ENCODE data around the gene UROC1. TPM values are rescaled to one million over a fixed set of nuclear protein-coding genes. Genes with fewer than 3 reads are reported as not detected.

UROC1 gene
- total and polyA plus RNA-seq, 4 donors, result 0.01 to 0.21 (median 0.08) TPM

GRCh38 chr3:126495786-126496185 lies 21.8 kb downstream of the UROC1 start:
- peaks cover 0 to 2% (median 0%) of the 10 kb centered on the region in 3 donors for H3K27me3 ChIP-seq (ENCODE audit: control insufficient read depth in 3 of 3, insufficient read depth in 3 of 3, low read length in 2 of 3)
- 94 to 96% methylated on average over 8 of the region's 8 CpGs for WGBS, 2 donors

GRCh38 chr3:126494970-126495230 lies 22.7 kb downstream of the UROC1 start:
- Histone ChIP-seq H3K36me3 (ENCODE audit: control insufficient read depth in 4 of 4, insufficient read depth in 4 of 4, low read length in 4 of 4) (no peaks in the 10 kb centered on the region), H3K4me1 (ENCODE audit: control insufficient read depth in 5 of 5, insufficient read depth in 5 of 5, low read length in 5 of 5) (no peaks in the 10 kb centered on the region), H3K9me3 (ENCODE audit: control insufficient read depth in 4 of 4, insufficient read depth in 3 of 4, low read length in 3 of 4) (peaks cover 0 to 2% (median 0%) of the 10 kb centered on the region in 4 donors), H3K4me3 (no peak overlapping the region), H3K9ac (ENCODE audit: insufficient read depth in 1 of 2, low read length in 2 of 2) (no peak overlapping the region), H3K27me3 (ENCODE audit: control insufficient read depth in 3 of 3, insufficient read depth in 3 of 3, low read length in 2 of 3) (peaks cover 0 to 2% (median 0%) of the 10 kb centered on the region in 3 donors), H3K27ac (ENCODE audit: low read depth in 1 of 2, low read length in 1 of 2) (no peak overlapping the region)
- DNase-seq (no peak), ATAC-seq (ENCODE audit: insufficient read depth, low FRiP score) (no peak)
- WGBS, 2 donors, result 90% methylated on average over 6 of the region's 6 CpGs
- no peak for TF ChIP-seq CTCF (IDR thresholded peaks at IDR 0.05; ENCODE audit: control extremely low read depth, extremely low read depth)

More at GRCh38 chr3:126495786-126496185, 21.8 kb downstream of the UROC1 start:
- H3K9me3 ChIP-seq (ENCODE audit: control insufficient read depth in 4 of 4, insufficient read depth in 3 of 4, low read length in 3 of 4), result peaks cover 0 to 2% (median 0%) of the 10 kb centered on the region in 4 donors
- no peaks in the 10 kb centered on the region for H3K36me3 ChIP-seq (ENCODE audit: control insufficient read depth in 4 of 4, insufficient read depth in 4 of 4, low read length in 4 of 4)
- H3K27ac ChIP-seq (ENCODE audit: low read depth in 1 of 2, low read length in 1 of 2), result no peak overlapping the region
- H3K9ac ChIP-seq (ENCODE audit: insufficient read depth in 1 of 2, low read length in 2 of 2), result no peak overlapping the region
- H3K4me1 ChIP-seq (ENCODE audit: control insufficient read depth in 5 of 5, insufficient read depth in 5 of 5, low read length in 5 of 5), result no peaks in the 10 kb centered on the region
- DNase-seq, result no peak
- no peak for TF ChIP-seq CTCF (IDR thresholded peaks at IDR 0.05; ENCODE audit: control extremely low read depth, extremely low read depth)
- no peak for ATAC-seq (ENCODE audit: insufficient read depth, low FRiP score)
- H3K4me3 ChIP-seq, result no peak overlapping the region

GRCh38 chr3:126494204-126494969 lies 23.2 kb downstream of the UROC1 start:
- no peak for DNase-seq
- ATAC-seq (ENCODE audit: insufficient read depth, low FRiP score), result no peak

More at GRCh38 chr3:126494204-126494969, 23.2 kb downstream of the UROC1 start:
- Histone ChIP-seq H3K36me3 (ENCODE audit: control insufficient read depth in 4 of 4, insufficient read depth in 4 of 4, low read length in 4 of 4) (no peaks in the 10 kb centered on the region), H3K27ac (ENCODE audit: low read depth in 1 of 2, low read length in 1 of 2) (no peak overlapping the region), H3K27me3 (ENCODE audit: control insufficient read depth in 3 of 3, insufficient read depth in 3 of 3, low read length in 2 of 3) (peaks cover 0 to 2% (median 0%) of the 10 kb centered on the region in 3 donors), H3K9ac (ENCODE audit: insufficient read depth in 1 of 2, low read length in 2 of 2) (no peak overlapping the region), H3K9me3 (ENCODE audit: control insufficient read depth in 4 of 4, insufficient read depth in 3 of 4, low read length in 3 of 4) (peaks cover 0 to 2% (median 0%) of the 10 kb centered on the region in 4 donors), H3K4me1 (ENCODE audit: control insufficient read depth in 5 of 5, insufficient read depth in 5 of 5, low read length in 5 of 5) (no peaks in the 10 kb centered on the region), H3K4me3 (no peak overlapping the region)
- TF ChIP-seq CTCF (IDR thresholded peaks at IDR 0.05; ENCODE audit: control extremely low read depth, extremely low read depth), result no peak
- WGBS, 2 donors, result 78 to 82% methylated on average over 12 of the region's 12 CpGs
